Ishikawa (cell line): ENCODE measurements around the gene DNMT3A.

Source experiments
- CEBPB ChIP-seq: IDR thresholded peaks from 2 replicates; pipeline ENCODE4 v1.6.1; 2012
- CREB1 ChIP-seq: IDR thresholded peaks from 2 replicates; pipeline ENCODE4 v1.6.1; 2012; ENCODE audit warnings: low read depth
- EGR1 ChIP-seq: IDR thresholded peaks from 2 replicates; pipeline ENCODE4 v1.6.1; 2012
- EP300 ChIP-seq: IDR thresholded peaks from 2 replicates; pipeline ENCODE4 v1.6.1; 2012; ENCODE audit warnings: borderline replicate concordance
- FOXM1 ChIP-seq: IDR thresholded peaks from 2 replicates; pipeline ENCODE4 v1.6.1; 2012; ENCODE audit warnings: low read depth, borderline replicate concordance
- NFIC ChIP-seq: IDR thresholded peaks from 2 replicates; pipeline ENCODE4 v1.6.1; 2012
- RAD21 ChIP-seq: IDR thresholded peaks from 2 replicates; pipeline ENCODE4 v1.6.1; 2012; ENCODE audit warnings: low read depth
- REST ChIP-seq: IDR thresholded peaks from 2 replicates; pipeline ENCODE4 v1.6.1; 2012; ENCODE audit warnings: low read depth, mild to moderate bottlenecking
- TAF1 ChIP-seq: IDR thresholded peaks from 2 replicates; pipeline ENCODE4 v1.6.1; 2012; ENCODE audit warnings: low read depth, mild to moderate bottlenecking
- TCF12 ChIP-seq: IDR thresholded peaks from 2 replicates; pipeline ENCODE4 v1.6.1; 2012; ENCODE audit warnings: low read depth
- TEAD4 ChIP-seq: IDR thresholded peaks from 2 replicates; pipeline ENCODE4 v1.6.1; 2012
- YY1 ChIP-seq: IDR thresholded peaks from 2 replicates; pipeline ENCODE4 v1.6.1; 2012; ENCODE audit warnings: low read depth
- ZBTB7A ChIP-seq: IDR thresholded peaks from 2 replicates; pipeline ENCODE4 v1.6.1; 2012; ENCODE audit warnings: low read depth
- TF ChIP-seq, protein P1 (sequence below): IDR thresholded peaks from 2 replicates; pipeline ENCODE4 v1.6.1; 2012
- TF ChIP-seq, protein P2 (sequence below): IDR thresholded peaks from 2 replicates; pipeline ENCODE4 v1.6.1; 2012

Gene DNMT3A

GRCh38 chr2:25339791-25340180, 1.9 kb downstream of the DNMT3A start:
- TF ChIP-seq REST (no peak), FOXM1 (no peak), RAD21 (no peak), TCF12 (no peak; the same call in 1 of the 2 replicates), EP300 (no peak), CEBPB (no peak), EGR1 (no peak), NFIC (no peak), TAF1 (no peak), TEAD4 (no peak), ZBTB7A (no peak), YY1 (no peak)
- TF ChIP-seq, protein P1, sequence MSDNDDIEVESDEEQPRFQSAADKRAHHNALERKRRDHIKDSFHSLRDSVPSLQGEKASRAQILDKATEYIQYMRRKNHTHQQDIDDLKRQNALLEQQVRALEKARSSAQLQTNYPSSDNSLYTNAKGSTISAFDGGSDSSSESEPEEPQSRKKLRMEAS = no peak; the same call in 1 of the 2 replicates

- TF ChIP-seq TEAD4 = no peak
- TF ChIP-seq TAF1 = no peak
- TF ChIP-seq CREB1 = no peak
- TF ChIP-seq ZBTB7A = no peak
- TF ChIP-seq FOXM1 = no peak
- no peak for TF ChIP-seq NFIC
- TF ChIP-seq, protein P1 = no peak
- no peak for TF ChIP-seq REST
- no peak for TF ChIP-seq EGR1
- TF ChIP-seq EP300 = no peak
- TF ChIP-seq, protein P2, sequence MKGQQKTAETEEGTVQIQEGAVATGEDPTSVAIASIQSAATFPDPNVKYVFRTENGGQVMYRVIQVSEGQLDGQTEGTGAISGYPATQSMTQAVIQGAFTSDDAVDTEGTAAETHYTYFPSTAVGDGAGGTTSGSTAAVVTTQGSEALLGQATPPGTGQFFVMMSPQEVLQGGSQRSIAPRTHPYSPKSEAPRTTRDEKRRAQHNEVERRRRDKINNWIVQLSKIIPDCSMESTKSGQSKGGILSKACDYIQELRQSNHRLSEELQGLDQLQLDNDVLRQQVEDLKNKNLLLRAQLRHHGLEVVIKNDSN = no peak
- no peak; the same call in 1 of the 2 replicates for TF ChIP-seq TCF12
- TF ChIP-seq RAD21 = no peak
- TF ChIP-seq CEBPB = no peak
- no peak for TF ChIP-seq YY1
Measured at GRCh38 chr2:25339211-25339674, 2.5 kb downstream of the DNMT3A start.

- TF ChIP-seq CEBPB = no peak
- no peak for TF ChIP-seq NFIC
- TF ChIP-seq YY1 = no peak
- TF ChIP-seq EGR1 = no peak
Measured at GRCh38 chr2:25338401-25338800, 3.3 kb downstream of the DNMT3A start.

DNA sequence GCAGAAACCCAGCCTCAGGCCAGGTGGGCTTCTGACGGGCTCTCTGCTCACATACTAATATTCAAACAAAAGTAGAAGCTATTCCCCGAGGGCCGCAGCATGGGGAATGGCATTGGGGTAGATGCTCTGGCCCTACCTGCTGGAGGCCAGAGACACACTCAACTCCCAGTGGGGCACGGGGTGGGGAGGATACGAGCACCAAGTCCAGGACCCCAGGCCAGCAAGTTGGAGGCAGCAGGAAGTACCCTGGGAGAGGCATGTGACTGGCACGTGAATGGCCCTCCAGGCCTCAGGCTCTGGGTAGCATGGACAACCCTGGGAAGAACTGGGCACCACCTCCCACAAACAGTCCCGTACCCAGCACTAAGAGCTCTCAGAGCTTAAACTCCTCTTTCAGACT, 3.8 kb downstream of the DNMT3A start:
- TF ChIP-seq NFIC = no peak
- no peak for TF ChIP-seq REST
- TF ChIP-seq CREB1 = no peak
- no peak for TF ChIP-seq EP300
- no peak for TF ChIP-seq FOXM1
- TF ChIP-seq, protein P1 = no peak
- TF ChIP-seq, protein P2 = no peak
- no peak for TF ChIP-seq TAF1
- no peak for TF ChIP-seq EGR1
- no peak for TF ChIP-seq YY1
- no peak for TF ChIP-seq TCF12
- TF ChIP-seq TEAD4 = no peak
- no peak for TF ChIP-seq RAD21
- TF ChIP-seq ZBTB7A = no peak
- TF ChIP-seq CEBPB = no peak
